Stimulated activated CD4-positive, alpha-beta T cell treated with anti-CD3 and anti-CD28 coated beads, TNF-alpha, amount 100 ng/mL, for 48 hours (primary cell): ENCODE measurements around the gene SERTAD4.
"Not testable (repeated sequence)": the region's sequence is repeated elsewhere in the genome, so short reads cannot be mapped to it uniquely, and the experiment has no call there.

ENCODE experiments used
- DNase-seq, 3 donors: peaks; one replicate each; pipeline ENCODE4 v3.0.0-alpha.2; 2020; ENCODE audit warnings: low read depth in 3 of 3

Gene SERTAD4

GRCh38 chr1:210232511-210233215, at the start of gene SERTAD4:
SERTAD4 (plus strand) TSS chr1:210232796; CDS start chr1:210237961, 5,165 bp downstream.
- no peak for DNase-seq

- DNase-seq: no peak
Measured at GRCh38 chr1:210185063-210185462, 47.5 kb upstream of the SERTAD4 start.

- not testable (repeated sequence) for DNase-seq
Measured at GRCh38 chr1:210187849-210188606, 44.6 kb upstream of the SERTAD4 start.

GRCh38 chr1:210189426-210189825, 43.2 kb upstream of the SERTAD4 start:
- DNase-seq: no peak

GRCh38 chr1:210195635-210196160, 36.9 kb upstream of the SERTAD4 start:
- DNase-seq: no peak

GRCh38 chr1:210196266-210196665, 36.3 kb upstream of the SERTAD4 start:
- not testable (repeated sequence) for DNase-seq

- DNase-seq: no peak
Measured at GRCh38 chr1:210198840-210199239, 33.8 kb upstream of the SERTAD4 start.

- no peak for DNase-seq
Measured at GRCh38 chr1:210200124-210200736, 32.4 kb upstream of the SERTAD4 start.

- no peak for DNase-seq
Measured at GRCh38 chr1:210201681-210202080, 30.9 kb upstream of the SERTAD4 start.

- DNase-seq: no peak
Measured at GRCh38 chr1:210207597-210208450, 24.8 kb upstream of the SERTAD4 start.

- DNase-seq: no peak
Measured at GRCh38 chr1:210213335-210213734, 19.3 kb upstream of the SERTAD4 start.

GRCh38 chr1:210214573-210215409, 17.8 kb upstream of the SERTAD4 start:
- no peak for DNase-seq

GRCh38 chr1:210217482-210217881, 15.1 kb upstream of the SERTAD4 start:
- no peak for DNase-seq

GRCh38 chr1:210218047-210218446, 14.5 kb upstream of the SERTAD4 start:
- DNase-seq: no peak

- no peak for DNase-seq
Measured at GRCh38 chr1:210222340-210223006, 10.1 kb upstream of the SERTAD4 start.

GRCh38 chr1:210223226-210223904, 9.2 kb upstream of the SERTAD4 start:
- no peak for DNase-seq

GRCh38 chr1:210228158-210228557, 4.4 kb upstream of the SERTAD4 start:
- DNase-seq: no peak

- no peak for DNase-seq
Measured at GRCh38 chr1:210230149-210230695, 2.4 kb upstream of the SERTAD4 start.

GRCh38 chr1:210231846-210232510, 618 bp upstream of the SERTAD4 start:
- no peak for DNase-seq
